PFSK-1 (cell line): ENCODE results near the gene SLC35F1.

ENCODE experiments used
- FOXP2 ChIP-seq: optimal IDR thresholded peaks from 2 replicates; pipeline ENCODE3; 2011; ENCODE audit warnings: borderline replicate concordance, control low read depth, inconsistent platforms; ENCODE audit not compliant: insufficient read depth; ENCODE audit errors: extremely low read length, extremely low read depth
- POLR2AphosphoS5 ChIP-seq: IDR thresholded peaks from 2 replicates; pipeline ENCODE4 v1.6.1; 2012; ENCODE audit warnings: low read depth, mild to moderate bottlenecking, control low read depth, low read length, moderate library complexity
- SIN3A ChIP-seq: IDR thresholded peaks from 2 replicates; pipeline ENCODE4 v1.6.1; 2012; ENCODE audit warnings: mild to moderate bottlenecking, low read length, moderate library complexity, borderline replicate concordance; ENCODE audit not compliant: insufficient read depth
- TAF1 ChIP-seq: IDR thresholded peaks from 2 replicates; pipeline ENCODE4 v1.6.1; 2012; ENCODE audit warnings: low read length, control low read depth, borderline replicate concordance; ENCODE audit not compliant: insufficient read depth

- TF ChIP-seq SIN3A (no peak), POLR2AphosphoS5 (no peak), TAF1 (no peak), FOXP2 (no peak)
Measured at GRCh38 chr6:118228886-118229285, 321.8 kb downstream of the SLC35F1 start.
